Measurements from ENCODE around the gene BOD1L1.
A peak's percentile ranks its signal among the peaks of the same experiment; 100 is the strongest.

The BOD1L1 gene

GRCh38 chr4:13530823-13531624 is 96.5 kb downstream of the BOD1L1 start:
- Histone ChIP-seq H3K36me3 (no peaks in the 10 kb centered on the region), H3K27me3 (ENCODE audit: insufficient read depth, low read depth, severe bottlenecking) (peaks cover 22% of the 10 kb centered on the region), H3K27ac (no peak overlapping the region), H3K9me3 (ENCODE audit: severe bottlenecking) (no peaks in the 10 kb centered on the region), H3K4me3 (ENCODE audit: low read depth, low read length) (no peak overlapping the region)
- no peak for TF ChIP-seq CTCF (IDR thresholded peaks at IDR 0.05; ENCODE audit: low read depth, low read length)
- no peak for DNase-seq

- peaks cover 7% of the 10 kb centered on the region for H3K27me3 ChIP-seq (ENCODE audit: insufficient read depth, low read depth, severe bottlenecking)
- peaks cover 3% of the 10 kb centered on the region for H3K9me3 ChIP-seq (ENCODE audit: severe bottlenecking)
- H3K4me3 ChIP-seq (ENCODE audit: low read depth, low read length), result no peak overlapping the region
- no peak for TF ChIP-seq CTCF (IDR thresholded peaks at IDR 0.05; ENCODE audit: low read depth, low read length)
- no peak overlapping the region for H3K27ac ChIP-seq
- DNase-seq, result no peak
- no peaks in the 10 kb centered on the region for H3K36me3 ChIP-seq
These were observed 98.2 kb downstream of the BOD1L1 start for GRCh38 chr4:13529128-13529919.

GRCh38 chr4:13528821-13529127 is 98.8 kb downstream of the BOD1L1 start:
- no peaks in the 10 kb centered on the region for H3K36me3 ChIP-seq
- no peak overlapping the region for H3K27ac ChIP-seq
- peaks cover 9% of the 10 kb centered on the region for H3K9me3 ChIP-seq (ENCODE audit: severe bottlenecking)
- no peak for DNase-seq
- no peak overlapping the region for H3K4me3 ChIP-seq (ENCODE audit: low read depth, low read length)
- peaks cover 4% of the 10 kb centered on the region for H3K27me3 ChIP-seq (ENCODE audit: insufficient read depth, low read depth, severe bottlenecking)
- no peak for TF ChIP-seq CTCF (IDR thresholded peaks at IDR 0.05; ENCODE audit: low read depth, low read length)

GRCh38 chr4:13527981-13528820 is 99.3 kb downstream of the BOD1L1 start:
- Histone ChIP-seq H3K27ac (no peak overlapping the region), H3K9me3 (ENCODE audit: severe bottlenecking) (peaks cover 10% of the 10 kb centered on the region), H3K36me3 (no peaks in the 10 kb centered on the region), H3K4me3 (ENCODE audit: low read depth, low read length) (no peak overlapping the region), H3K27me3 (ENCODE audit: insufficient read depth, low read depth, severe bottlenecking) (peaks cover 4% of the 10 kb centered on the region)
- peak; percentile 12 for DNase-seq
- no peak for TF ChIP-seq CTCF (IDR thresholded peaks at IDR 0.05; ENCODE audit: low read depth, low read length)

DNA sequence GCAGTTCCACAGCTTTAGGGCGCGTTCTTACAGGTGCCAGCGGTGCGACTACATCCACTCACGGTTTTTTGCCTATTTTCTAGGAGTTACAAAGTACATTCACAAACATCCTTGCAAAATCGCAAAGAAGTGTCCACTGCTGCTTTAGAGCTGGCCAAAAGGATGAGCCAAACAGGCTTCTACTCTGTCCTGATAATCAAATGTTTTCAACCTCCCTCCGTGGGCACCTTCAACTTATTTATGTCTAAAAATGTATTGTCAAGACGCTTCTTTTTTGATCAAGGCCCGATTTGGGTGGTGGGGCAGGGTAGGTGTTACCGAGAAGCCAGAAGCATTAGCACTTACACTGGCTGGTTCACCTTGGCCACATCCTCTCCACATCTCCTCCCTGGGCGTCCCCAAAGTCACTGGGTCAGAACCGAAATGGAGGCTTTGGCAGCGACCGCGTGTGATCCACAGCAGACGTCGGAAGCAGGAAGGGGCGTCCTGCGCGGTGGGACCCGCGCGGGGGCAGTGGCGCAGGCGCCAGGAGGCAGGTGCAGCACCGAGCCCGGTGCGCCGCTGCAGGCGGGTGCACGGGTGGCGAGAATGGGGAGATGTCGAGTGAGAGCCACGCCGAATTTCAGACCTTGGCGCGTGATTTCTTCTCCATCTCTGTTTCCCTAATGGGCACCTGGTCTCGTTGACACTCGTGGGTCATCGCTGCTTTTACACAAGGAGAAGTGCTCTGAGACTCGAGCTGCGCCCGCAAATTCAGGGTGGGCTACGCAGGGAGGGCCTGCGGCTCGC is 100.1 kb downstream of the BOD1L1 start:
- no peak overlapping the region for H3K27ac ChIP-seq
- peak; percentile 8 for DNase-seq
- peak overlapping the region; percentile 18 for H3K4me3 ChIP-seq (ENCODE audit: low read depth, low read length)
- peaks cover 4% of the 10 kb centered on the region for H3K27me3 ChIP-seq (ENCODE audit: insufficient read depth, low read depth, severe bottlenecking)
- no peak for TF ChIP-seq CTCF (IDR thresholded peaks at IDR 0.05; ENCODE audit: low read depth, low read length)
- no peaks in the 10 kb centered on the region for H3K36me3 ChIP-seq
- peaks cover 12% of the 10 kb centered on the region for H3K9me3 ChIP-seq (ENCODE audit: severe bottlenecking)

All from WERI-Rb-1 (cell line).